RWPE1 (cell line): ENCODE measurements around the gene SH2B3.

ENCODE experiments used
- CTCF ChIA-PET: fragments of 350-600 bp; sonication (Branson Sonifier 250); formaldehyde crosslinking; extraction: SDS; loops from one replicate; lab custom pipeline; 2021; lab: Yijun Ruan, JAX
- POLR2A ChIA-PET: fragments of 400-600 bp; formaldehyde crosslinking; extraction: SDS; loops from one replicate; lab custom pipeline; 2020; ENCODE audit warnings: antibody characterized with exemption; ENCODE audit not compliant: low non-redundant PET; lab: Yijun Ruan, JAX
- DNase-seq: peaks from one replicate; pipeline ENCODE4 v3.0.0; 2012; ENCODE audit warnings: low spot score
- H3K27ac ChIP-seq: fragments of 450-650 bp; 2 replicates; pipeline ENCODE4 v1.5.1; 2017
- TF ChIP-seq, protein P1 (sequence below): fragments of 450-650 bp; conservative IDR thresholded peaks from 2 replicates; pipeline ENCODE4 v1.5.1; 2017; ENCODE audit warnings: low read depth, mild to moderate bottlenecking

Gene SH2B3

DNA sequence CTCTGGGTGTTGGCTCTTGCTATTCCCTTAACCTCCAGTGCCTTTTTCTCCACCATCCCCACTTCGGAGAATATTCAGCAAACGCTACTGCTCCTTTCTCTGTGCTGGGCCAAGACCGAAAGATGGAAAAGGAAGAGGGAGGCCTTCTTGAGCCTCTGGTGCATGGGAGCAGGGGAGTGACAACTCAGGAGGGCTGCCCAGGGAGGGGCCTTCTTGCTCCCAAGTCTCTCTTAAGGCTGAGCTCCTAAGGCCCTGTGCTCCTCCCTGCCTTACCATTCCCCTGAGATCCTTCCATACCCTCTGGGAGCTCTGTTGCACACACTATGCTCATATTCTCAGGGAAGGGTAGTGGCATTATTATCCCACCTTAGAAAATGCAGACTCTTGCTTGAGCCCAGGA is 34.9 kb downstream of the SH2B3 start:
- POLR2A ChIA-PET = no interaction called here
- CTCF ChIA-PET = interaction anchor here (3.2 kb wide), 1 partner anchor 44 kb away, joined by 15 read pairs; no protein-coding TSS in a partner anchor
- peak overlapping the region; percentile 90 for H3K27ac ChIP-seq
- TF ChIP-seq, protein P1, sequence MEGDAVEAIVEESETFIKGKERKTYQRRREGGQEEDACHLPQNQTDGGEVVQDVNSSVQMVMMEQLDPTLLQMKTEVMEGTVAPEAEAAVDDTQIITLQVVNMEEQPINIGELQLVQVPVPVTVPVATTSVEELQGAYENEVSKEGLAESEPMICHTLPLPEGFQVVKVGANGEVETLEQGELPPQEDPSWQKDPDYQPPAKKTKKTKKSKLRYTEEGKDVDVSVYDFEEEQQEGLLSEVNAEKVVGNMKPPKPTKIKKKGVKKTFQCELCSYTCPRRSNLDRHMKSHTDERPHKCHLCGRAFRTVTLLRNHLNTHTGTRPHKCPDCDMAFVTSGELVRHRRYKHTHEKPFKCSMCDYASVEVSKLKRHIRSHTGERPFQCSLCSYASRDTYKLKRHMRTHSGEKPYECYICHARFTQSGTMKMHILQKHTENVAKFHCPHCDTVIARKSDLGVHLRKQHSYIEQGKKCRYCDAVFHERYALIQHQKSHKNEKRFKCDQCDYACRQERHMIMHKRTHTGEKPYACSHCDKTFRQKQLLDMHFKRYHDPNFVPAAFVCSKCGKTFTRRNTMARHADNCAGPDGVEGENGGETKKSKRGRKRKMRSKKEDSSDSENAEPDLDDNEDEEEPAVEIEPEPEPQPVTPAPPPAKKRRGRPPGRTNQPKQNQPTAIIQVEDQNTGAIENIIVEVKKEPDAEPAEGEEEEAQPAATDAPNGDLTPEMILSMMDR = no peak
- no peak for DNase-seq

DNA sequence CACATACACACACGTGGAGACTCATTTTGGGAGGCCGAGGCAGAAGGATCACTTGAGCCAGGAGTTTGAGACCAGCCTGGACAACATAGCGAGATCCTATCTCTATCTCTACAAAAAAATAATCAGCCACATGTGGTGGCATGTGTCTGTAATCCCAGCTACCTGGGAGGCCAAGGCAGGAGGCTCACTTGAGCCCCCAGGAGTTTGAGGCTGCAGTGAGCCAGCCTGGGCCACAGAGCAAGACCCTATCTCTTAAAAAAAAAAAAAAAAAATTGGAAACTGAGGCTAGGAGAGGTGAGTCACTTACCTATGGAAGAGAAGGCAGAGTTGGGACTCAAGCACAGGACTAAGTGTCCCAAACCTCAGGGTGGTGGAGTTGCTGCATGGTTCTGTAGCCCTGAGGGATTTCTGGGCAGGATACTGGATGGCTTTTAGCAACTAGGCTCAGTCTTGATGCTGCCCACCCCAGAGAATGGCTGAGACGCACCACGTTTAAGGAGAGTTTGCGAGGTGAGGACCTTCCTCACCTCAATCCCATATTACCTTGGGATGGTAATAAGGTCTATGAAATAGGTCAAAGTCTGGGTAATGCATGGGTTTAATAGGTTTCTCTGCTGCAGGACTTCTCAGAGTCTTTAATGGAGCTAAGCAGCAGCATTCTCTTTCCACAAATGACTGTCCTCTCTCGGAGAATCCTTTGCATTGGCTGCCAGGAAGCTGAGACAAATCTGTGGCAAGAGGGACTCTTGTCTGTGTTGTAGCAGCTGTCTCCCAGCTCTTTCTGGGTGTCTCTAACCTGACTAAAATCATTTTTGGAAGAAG is 35.6 kb downstream of the SH2B3 start:
- ChIA-PET POLR2A (no interaction called here), CTCF (interaction anchor here (0.6 to 3.2 kb wide), 2 partner anchors 44 to 161 kb away, joined by 3 to 15 read pairs; no protein-coding TSS in a partner anchor)
- no peak for DNase-seq
- no peak overlapping the region; the same call in 1 of the 2 replicates for H3K27ac ChIP-seq
- TF ChIP-seq, protein P1 = no peak

DNA sequence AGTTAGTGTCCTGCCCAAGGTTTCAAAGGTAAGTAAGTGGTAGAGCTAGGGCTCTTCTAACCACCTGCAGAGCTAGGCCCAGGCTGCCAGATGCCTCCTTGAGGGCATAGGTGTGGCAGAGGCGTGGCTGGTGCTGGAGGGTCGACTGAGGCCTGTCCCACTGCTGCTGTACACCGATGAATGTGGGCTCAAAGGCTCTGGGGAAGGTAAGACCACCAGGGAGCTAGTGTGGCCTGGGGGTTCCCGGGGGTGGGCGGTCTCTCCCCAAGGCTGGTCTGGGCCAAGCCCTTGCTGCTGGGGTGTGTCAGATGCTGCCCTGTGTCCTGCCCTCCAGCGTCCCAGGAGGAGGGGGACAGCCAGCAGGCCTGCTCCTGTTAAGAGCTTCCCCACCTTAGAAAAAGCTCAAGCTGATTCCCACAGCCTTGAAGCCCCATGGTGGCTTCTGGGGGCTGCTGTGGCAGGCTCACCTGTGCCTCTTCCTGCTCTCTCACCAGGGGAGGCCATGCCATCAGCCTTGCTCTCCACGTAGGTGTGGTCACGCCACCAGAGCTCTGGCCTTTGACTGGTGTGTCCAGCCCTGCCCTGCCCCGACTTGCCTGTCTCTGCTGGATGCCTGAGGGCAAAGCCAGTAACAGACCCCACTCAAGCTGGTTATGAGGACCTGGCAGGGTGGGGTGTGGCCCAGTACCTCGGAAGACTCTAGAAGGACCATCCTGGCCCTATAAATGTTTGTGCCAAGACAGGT is 36.8 kb downstream of the SH2B3 start:
- no peak for DNase-seq
- CTCF ChIA-PET = interaction anchor here (0.6 to 3.2 kb wide), 4 partner anchors 9 to 230 kb away, joined by 3 to 15 read pairs (median 4); no protein-coding TSS in a partner anchor

DNA sequence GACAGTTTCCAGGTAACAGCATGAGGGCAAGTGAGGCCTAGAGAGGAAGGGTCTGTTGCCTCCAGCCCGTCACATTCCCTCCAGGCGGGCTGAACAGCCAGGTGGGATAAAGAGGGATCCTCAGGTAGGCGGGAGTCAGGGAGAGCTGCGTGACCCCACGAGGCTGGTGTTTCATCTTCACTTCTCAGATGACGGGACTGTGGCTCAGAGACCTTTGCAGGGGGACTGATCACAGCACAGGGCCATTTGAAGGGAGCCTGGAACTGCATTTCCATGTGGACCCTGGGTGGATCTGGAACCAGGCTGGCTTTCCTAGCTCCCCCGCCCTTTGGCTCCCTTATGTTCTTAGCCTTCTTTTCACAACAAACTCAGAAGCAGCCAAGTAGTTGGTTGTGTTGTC is 37.4 kb downstream of the SH2B3 start:
- TF ChIP-seq, protein P1 = no peak
- POLR2A ChIA-PET = no interaction called here
- DNase-seq = no peak
- CTCF ChIA-PET = interaction anchor here (1.1 to 3.2 kb wide), 3 partner anchors 9 to 230 kb away, joined by 3 to 15 read pairs (median 6); no protein-coding TSS in a partner anchor
- H3K27ac ChIP-seq = peak overlapping the region; percentile 75

More for the DNA sequence above, 36.8 kb downstream of the SH2B3 start:
- TF ChIP-seq, protein P1 = no peak
- POLR2A ChIA-PET = no interaction called here
- peak overlapping the region; percentile 75 for H3K27ac ChIP-seq

DNA sequence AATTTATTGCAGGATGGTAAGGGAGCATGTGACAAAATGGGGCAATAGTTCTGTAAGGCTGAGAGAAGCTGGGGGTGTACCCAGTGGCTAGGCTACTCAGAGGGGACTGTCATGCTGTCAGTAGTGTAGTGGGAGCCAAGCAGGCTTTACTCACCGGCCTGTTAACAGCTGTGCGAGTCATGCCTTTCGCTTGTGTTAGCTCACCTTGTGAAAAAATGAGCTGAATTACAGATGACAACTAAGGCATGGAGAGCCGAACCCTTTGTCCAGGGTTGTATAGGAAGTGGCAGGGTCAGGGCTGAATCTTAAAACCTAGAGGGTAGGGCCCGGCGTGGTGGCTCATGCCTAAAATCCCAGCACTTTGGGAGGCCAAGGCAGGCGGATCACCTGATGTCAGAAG is 37.9 kb downstream of the SH2B3 start:
- no peak for DNase-seq
- CTCF ChIA-PET = interaction anchor here (0.7 to 3.2 kb wide), 3 partner anchors 8 to 47 kb away, joined by 3 to 15 read pairs (median 6); no protein-coding TSS in a partner anchor
- H3K27ac ChIP-seq = peak overlapping the region; percentile 75
- POLR2A ChIA-PET = no interaction called here
- TF ChIP-seq, protein P1 = no peak
